HCT116 (cell line): ENCODE results near the gene VAV1. TPM values are rescaled to one million over a fixed set of nuclear protein-coding genes. Genes with fewer than 3 reads are reported as not detected.

ENCODE experiments used
- ATAC-seq: fragments of 200-7000 bp; cut with Tn5 transposase; 2 replicates; pipeline ENCODE4 v1.9.1; 2020; ENCODE audit warnings: mild to moderate bottlenecking, moderate library complexity
- BruUV-seq: library from RNA; stranded (reverse); fragments of 400-500 nt; replicated peaks from 2 replicates; lab custom pipeline; 2021; lab: Mats Ljungman, UMichigan
- CTCF ChIA-PET: fragments of 300-600 bp; sonication (Branson Sonifier 250); formaldehyde crosslinking; loops from one replicate; lab custom pipeline; 2021; ENCODE audit warnings: antibody characterized with exemption; lab: Charles Lee
- POLR2A ChIA-PET: fragments of 300-600, 350-600 bp; sonication (Branson Sonifier 250); formaldehyde crosslinking; loops from one replicate; lab custom pipeline; 2021; ENCODE audit warnings: antibody characterized with exemption; lab: Charles Lee
- RAD21 ChIA-PET, 2 experiments: fragments of 300-600 bp; sonication (Branson Sonifier 250); formaldehyde crosslinking; loops; one replicate each; lab custom pipeline; 2023; ENCODE audit warnings: low total read pairs in 2 of 2; ENCODE audit not compliant: uncharacterized antibody in 2 of 2, unreplicated experiment in 2 of 2, low non-redundant PET in 1 of 2; lab: Charles Lee
- DNase-seq: peaks from one replicate; pipeline ENCODE4 v3.0.0-alpha.2; 2010; ENCODE audit warnings: low read depth, low spot score
- H2AFZ ChIP-seq: fragments of 200-600 bp; shearing (Covaris generic), sonication (generic); 2 replicates; pipeline ENCODE4 v1.6.1; 2017; ENCODE audit warnings: low read depth, mixed run types, mixed read lengths, antibody characterized with exemption, low read length; ENCODE audit not compliant: poor library complexity, severe bottlenecking
- H3K27ac ChIP-seq: 2 replicates; pipeline ENCODE4 v1.5.1; 2012; ENCODE audit warnings: low read depth, low read length
- H3K27me3 ChIP-seq: fragments of 200-600 bp; sonication (generic); 2 replicates; pipeline ENCODE4 v1.6.1; 2016; ENCODE audit warnings: mixed run types, low read length, mixed read lengths; ENCODE audit not compliant: insufficient read depth
- H3K36me3 ChIP-seq, 2 experiments: fragments of 200-500 bp in 1 of 2; fragments of 200-600 bp in 1 of 2; sonication (Bioruptor generic) in 1 of 2; sonication (generic) in 1 of 2; 2 replicates each; pipeline versions ENCODE4 v1.5.1 to v1.6.1; 2014 to 2016; ENCODE audit warnings: low read length in 2 of 2, inconsistent platforms in 1 of 2, mixed read lengths in 1 of 2, mixed run types in 1 of 2; ENCODE audit not compliant: insufficient read depth in 2 of 2, control insufficient read depth in 1 of 2
- H3K4me1 ChIP-seq, 2 experiments: fragments of 200-600 bp in 1 of 2; sonication (generic) in 1 of 2; 2 replicates each; pipeline versions ENCODE4 v1.5.1 to v1.6.1; 2012 to 2017; ENCODE audit warnings: low read length in 2 of 2, inconsistent platforms in 1 of 2, mild to moderate bottlenecking in 1 of 2, mixed read lengths in 1 of 2, mixed run types in 1 of 2, moderate library complexity in 1 of 2; ENCODE audit not compliant: insufficient read depth in 2 of 2, control insufficient read depth in 1 of 2
- H3K4me2 ChIP-seq: fragments of 200-600 bp; sonication (generic); 2 replicates; pipeline ENCODE4 v1.6.1; 2017; ENCODE audit warnings: mixed run types, low read length, mixed read lengths
- H3K4me3 ChIP-seq, 2 experiments: fragments of 200-600 bp in 1 of 2; sonication (generic) in 1 of 2; replicated peaks in 1 of 2; 2 replicates each; pipeline ENCODE4 v1.5.1; 2011 to 2016; ENCODE audit warnings: low read length in 2 of 2, control low read depth in 1 of 2, low read depth in 1 of 2, mild to moderate bottlenecking in 1 of 2, mixed read lengths in 1 of 2, mixed run types in 1 of 2
- H3K79me2 ChIP-seq: fragments of 200-600 bp; sonication (generic); 2 replicates; pipeline ENCODE4 v1.6.1; 2017; ENCODE audit warnings: mild to moderate bottlenecking, mixed run types, low read length, moderate library complexity, mixed read lengths; ENCODE audit not compliant: insufficient read depth
- H3K9ac ChIP-seq: fragments of 200-600 bp; sonication (generic); 2 replicates; pipeline ENCODE4 v1.6.1; 2016; ENCODE audit warnings: low read length, mixed read lengths
- H3K9me2 ChIP-seq: fragments of 200-600 bp; sonication (generic), shearing (Covaris generic); 2 replicates; pipeline ENCODE4 v1.6.1; 2017; ENCODE audit warnings: mixed run types, mild to moderate bottlenecking, moderate library complexity; ENCODE audit not compliant: insufficient read depth
- H3K9me3 ChIP-seq, 2 experiments: fragments of 200-500 bp in 1 of 2; fragments of 200-600 bp in 1 of 2; sonication (Bioruptor generic) in 1 of 2; sonication (generic) in 1 of 2; 2 replicates each; pipeline ENCODE4 v1.6.1; 2014 to 2017; ENCODE audit warnings: low read length in 2 of 2, mixed read lengths in 2 of 2, inconsistent platforms in 1 of 2, low read depth in 1 of 2, mild to moderate bottlenecking in 1 of 2, mixed run types in 1 of 2, moderate library complexity in 1 of 2; ENCODE audit not compliant: control insufficient read depth in 1 of 2, insufficient read depth in 1 of 2
- H4K20me1 ChIP-seq: fragments of 200-600 bp; sonication (generic), shearing (Covaris generic); 2 replicates; pipeline ENCODE4 v1.6.1; 2017; ENCODE audit warnings: mixed run types, mild to moderate bottlenecking, moderate library complexity; ENCODE audit not compliant: insufficient read depth
- CBX3 ChIP-seq: IDR thresholded peaks from 2 replicates; pipeline ENCODE4 v1.6.1; 2012; ENCODE audit warnings: low read depth
- CEBPB ChIP-seq: IDR thresholded peaks from 2 replicates; pipeline ENCODE4 v1.6.1; 2012; ENCODE audit warnings: low read depth
- CTCF ChIP-seq, 3 experiments: fragments of 200-600 bp in 1 of 3; sonication (generic) in 1 of 3; IDR thresholded peaks in 2 of 3; conservative IDR thresholded peaks in 1 of 3; 2 replicates each; pipeline ENCODE4 v1.5.1; 2012 to 2017; ENCODE audit warnings: low read depth in 2 of 3, low read length in 2 of 3, antibody characterized with exemption in 1 of 3, borderline replicate concordance in 1 of 3, control low read depth in 1 of 3, mild to moderate bottlenecking in 1 of 3, mixed read lengths in 1 of 3, mixed run types in 1 of 3, moderate library complexity in 1 of 3; ENCODE audit not compliant: insufficient read depth in 1 of 3
- EGR1 ChIP-seq: IDR thresholded peaks from 2 replicates; pipeline ENCODE4 v1.6.1; 2012; ENCODE audit warnings: low read depth
- ELF1 ChIP-seq: IDR thresholded peaks from 2 replicates; pipeline ENCODE4 v1.6.1; 2012; ENCODE audit warnings: low read depth, borderline replicate concordance
- EZH2 ChIP-seq: fragments of 200-600 bp; sonication (generic); IDR thresholded peaks from 2 replicates; pipeline ENCODE4 v1.6.1; 2017; ENCODE audit warnings: antibody characterized with exemption, mixed run types
- EZH2phosphoT487 ChIP-seq: fragments of 200-600 bp; IDR thresholded peaks from 2 replicates; pipeline ENCODE4 v1.6.1; 2018; ENCODE audit warnings: antibody characterized with exemption, borderline replicate concordance
- FOSL1 ChIP-seq: IDR thresholded peaks from 2 replicates; pipeline ENCODE4 v1.6.1; 2012; ENCODE audit warnings: low read depth
- JUND ChIP-seq: IDR thresholded peaks from 2 replicates; pipeline ENCODE4 v1.6.1; 2012
- POLR2A ChIP-seq: IDR thresholded peaks from 2 replicates; pipeline ENCODE4 v1.7.0; 2011; ENCODE audit warnings: borderline replicate concordance; ENCODE audit not compliant: insufficient read depth, insufficient read length; ENCODE audit errors: extremely low read depth
- POLR2AphosphoS5 ChIP-seq: IDR thresholded peaks from 2 replicates; pipeline ENCODE4 v1.6.1; 2011; ENCODE audit warnings: mild to moderate bottlenecking, low read depth, low read length, moderate library complexity
- RAD21 ChIP-seq: IDR thresholded peaks from 2 replicates; pipeline ENCODE4 v1.6.1; 2012; ENCODE audit warnings: low read depth, mild to moderate bottlenecking
- SIN3A ChIP-seq: IDR thresholded peaks from 2 replicates; pipeline ENCODE4 v1.6.1; 2012; ENCODE audit warnings: low read depth
- SP1 ChIP-seq: IDR thresholded peaks from 2 replicates; pipeline ENCODE4 v1.6.1; 2012; ENCODE audit warnings: low read depth
- YY1 ChIP-seq: IDR thresholded peaks from 2 replicates; pipeline ENCODE4 v1.6.1; 2011; ENCODE audit warnings: low read length, low read depth, moderate library complexity, mild to moderate bottlenecking; ENCODE audit not compliant: insufficient replicate concordance; ENCODE audit errors: extremely low read depth
- ZFX ChIP-seq: fragments of 450-650 bp; IDR thresholded peaks from 2 replicates; pipeline ENCODE4 v1.6.1; 2017
- intact Hi-C: fragments of 100-400 bp; cut with micrococcal nuclease; formaldehyde crosslinking; loops from 2 replicates; pipeline ENCODE4 v1.10.0; 2022
- total RNA-seq: library from RNA; stranded (reverse); gene quantifications from one replicate; pipeline ENCODE4 v1.2.1, GENCODE V29; 2021; ENCODE audit not compliant: unreplicated experiment

VAV1 gene
- total RNA-seq, 1 experiment from 2014 or later: 20.6 TPM

DNA sequence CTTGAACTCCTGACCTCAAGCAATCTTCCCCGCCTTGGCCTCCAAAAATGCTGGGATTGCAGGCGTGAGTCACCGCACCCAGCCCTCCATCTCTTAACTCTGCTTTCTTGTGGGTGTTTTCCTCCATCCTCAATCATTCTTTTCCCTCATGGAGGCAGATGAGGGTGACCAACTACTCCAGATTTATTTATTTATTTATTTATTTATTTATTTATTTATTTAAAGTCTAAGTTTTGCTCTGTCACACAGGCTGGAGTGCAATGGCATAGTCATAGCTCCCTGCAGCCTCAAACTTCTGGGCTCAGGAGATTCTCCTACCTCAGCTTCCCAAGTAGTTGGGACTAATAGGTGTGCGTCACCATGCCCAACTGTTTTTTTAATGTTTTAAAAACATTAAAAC, 14.9 kb downstream of the VAV1 start:
- no peak for TF ChIP-seq YY1
- intact Hi-C loops: no loop called here
- Histone ChIP-seq H3K79me2 (no peaks in the 10 kb centered on the region), H3K4me2 (no peak overlapping the region), H3K9me2 (no peaks in the 10 kb centered on the region), H4K20me1 (no peaks in the 10 kb centered on the region), H3K27ac (no peak overlapping the region), H3K9ac (no peak overlapping the region), H3K9me3 (no peaks in the 10 kb centered on the region), H3K36me3 (no peaks in the 10 kb centered on the region), H3K4me1 (peaks cover 2 to 5% of the 10 kb centered on the region in 2 experiments; a peak in 3 of 4 replicates), H3K27me3 (no peaks in the 10 kb centered on the region), H3K4me3 (no peak overlapping the region), H2AFZ (no peak overlapping the region)
- DNase-seq (no peak), ATAC-seq (no peak)
- ChIA-PET RAD21 (no interaction called here), CTCF (no interaction called here), POLR2A (no interaction called here)
- no TSS peak for BruUV-seq

DNA sequence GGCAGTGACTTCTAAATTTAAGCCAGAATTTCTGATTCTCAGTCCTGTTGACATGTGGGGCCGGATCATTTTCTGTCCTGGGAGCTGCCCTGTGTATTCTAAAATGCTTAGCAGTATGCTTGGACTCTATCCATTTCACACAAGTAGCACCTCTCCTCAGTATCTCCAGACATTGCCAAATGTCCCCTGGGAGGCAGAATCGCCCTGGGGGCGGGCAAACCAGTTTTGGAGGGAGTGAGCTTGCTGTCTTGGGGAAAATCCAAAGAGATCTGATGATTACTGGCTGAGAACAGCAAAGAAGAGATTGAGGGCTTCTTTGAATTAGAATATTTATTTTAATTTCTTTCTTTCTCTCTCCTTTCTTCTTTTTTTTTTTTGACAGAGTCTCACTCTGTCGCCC, 16.4 kb downstream of the VAV1 start:
- RAD21 ChIA-PET: no interaction called here
- DNase-seq (no peak), ATAC-seq (no peak)
- Histone ChIP-seq H4K20me1 (no peaks in the 10 kb centered on the region), H3K9me2 (no peaks in the 10 kb centered on the region), H3K27ac (no peak overlapping the region), H3K27me3 (no peaks in the 10 kb centered on the region), H3K36me3 (no peaks in the 10 kb centered on the region), H3K4me3 (no peak overlapping the region), H2AFZ (no peak overlapping the region), H3K4me2 (no peak overlapping the region), H3K9me3 (no peaks in the 10 kb centered on the region), H3K9ac (no peak overlapping the region), H3K79me2 (no peaks in the 10 kb centered on the region), H3K4me1 (peaks cover 2 to 5% of the 10 kb centered on the region in 2 experiments; a peak in 3 of 4 replicates)
- CTCF ChIA-PET: no interaction called here
- POLR2A ChIA-PET: no interaction called here
- no TSS peak for BruUV-seq
- TF ChIP-seq SIN3A (no peak), EGR1 (no peak), ZFX (no peak), CTCF (IDR thresholded peaks at IDR 0.05 in 2 of 3, conservative IDR thresholded peaks at IDR 0.05 in 1 of 3; ENCODE audit: borderline replicate concordance in 1 of 3, insufficient read depth in 1 of 3, low read depth in 2 of 3, low read length in 2 of 3) (no peak), RAD21 (no peak), POLR2A (no peak), CEBPB (no peak), SP1 (no peak), EZH2phosphoT487 (no peak), CBX3 (no peak), FOSL1 (no peak), ELF1 (no peak), POLR2AphosphoS5 (no peak), EZH2 (no peak), JUND (no peak)
- intact Hi-C loops: no loop called here
